Cerebellar cortex (tissue), 1 donor: Measurements from ENCODE around the gene CLSTN1.
"Not testable (repeated sequence)": the region's sequence is repeated elsewhere in the genome, so short reads cannot be mapped to it uniquely, and the experiment has no call there.

Source experiments
- DNase-seq: peaks from one replicate; pipeline ENCODE4 v3.0.0-alpha.2; 2015; ENCODE audit warnings: low spot score

Gene CLSTN1

GRCh38 chr1:9825093-9826074 lies 1.6 kb upstream of the CLSTN1 start:
- peak; percentile 76 for DNase-seq

- no peak for DNase-seq
Observed at GRCh38 chr1:9824702-9825089, 931 bp upstream of the CLSTN1 start.

DNA sequence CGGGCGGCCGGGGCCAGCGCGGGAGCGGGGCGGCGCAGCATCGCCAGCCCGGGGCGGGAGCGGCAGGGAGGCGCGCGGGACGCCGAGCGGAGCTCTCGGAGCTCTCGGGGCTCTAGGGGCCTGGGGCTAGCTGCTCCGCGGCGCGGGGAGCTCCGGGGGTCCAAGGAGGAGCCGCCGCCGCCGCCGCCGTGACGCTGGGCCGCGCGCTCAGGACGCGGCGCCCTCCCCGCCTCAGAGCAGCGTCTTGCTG lies 147 bp downstream of the CLSTN1 start:
- no peak for DNase-seq

- DNase-seq, result peak; percentile 52
Observed at GRCh38 chr1:9822897-9823692, 670 bp downstream of the CLSTN1 start.

GRCh38 chr1:9822490-9822889 lies 1.3 kb downstream of the CLSTN1 start:
- DNase-seq, result peak; percentile 49

DNA sequence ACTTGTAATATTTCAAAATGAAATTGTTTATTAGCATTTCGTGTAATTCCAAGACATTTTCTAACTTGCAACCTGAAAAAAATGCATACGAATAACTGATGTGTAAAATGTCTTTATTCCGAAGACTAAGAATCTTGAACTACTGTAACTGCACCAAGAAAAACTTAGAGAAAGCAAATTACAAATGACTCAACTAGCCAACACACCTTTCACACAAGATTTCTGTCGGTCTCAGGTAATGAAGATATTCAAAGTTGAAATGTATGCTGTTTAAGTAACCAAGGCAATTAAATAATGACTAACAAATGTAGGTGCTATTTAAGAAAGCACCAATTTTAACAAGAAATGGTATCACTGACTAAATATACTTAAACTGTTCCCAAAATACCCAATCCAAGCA lies 2.1 kb downstream of the CLSTN1 start:
- no peak for DNase-seq

DNA sequence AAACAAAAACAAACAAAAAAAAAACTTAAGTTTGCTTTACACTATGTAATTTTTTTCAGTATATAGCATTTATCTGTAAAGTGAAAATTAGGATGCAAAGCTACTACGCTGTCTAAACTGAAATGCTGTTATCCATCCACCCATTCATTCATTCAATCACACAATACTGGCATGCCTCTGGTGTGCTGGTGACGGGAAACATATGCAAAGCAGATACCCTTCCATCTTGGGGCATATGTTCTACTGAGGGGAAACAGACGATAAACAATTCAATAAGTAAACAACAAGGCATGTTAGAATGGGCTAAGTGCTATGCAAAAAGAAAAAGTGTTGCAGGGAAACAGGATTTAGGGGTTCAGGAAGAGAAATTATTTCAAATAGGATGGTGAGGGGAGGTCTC lies 3.2 kb downstream of the CLSTN1 start:
- DNase-seq, result no peak

DNA sequence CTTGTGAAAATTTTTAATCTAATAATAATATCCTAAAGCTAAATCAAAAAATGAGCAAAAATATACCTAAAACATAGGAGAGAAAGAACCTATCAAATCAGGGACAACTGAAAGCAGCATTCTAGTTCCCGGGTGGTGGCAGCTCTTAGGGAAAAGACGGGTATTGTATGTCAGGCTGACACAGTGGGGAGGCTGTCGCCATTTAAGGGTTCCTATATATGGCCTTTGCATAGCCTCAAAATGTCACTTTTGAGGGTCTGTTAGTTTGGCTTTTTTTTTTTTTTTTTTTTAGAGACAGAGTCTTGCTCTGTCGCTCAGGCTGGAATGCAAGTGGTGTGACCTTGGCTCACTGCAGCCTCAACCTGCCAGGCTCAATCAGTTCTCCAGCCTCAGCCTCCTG lies 6.0 kb downstream of the CLSTN1 start:
- DNase-seq, result no peak

DNA sequence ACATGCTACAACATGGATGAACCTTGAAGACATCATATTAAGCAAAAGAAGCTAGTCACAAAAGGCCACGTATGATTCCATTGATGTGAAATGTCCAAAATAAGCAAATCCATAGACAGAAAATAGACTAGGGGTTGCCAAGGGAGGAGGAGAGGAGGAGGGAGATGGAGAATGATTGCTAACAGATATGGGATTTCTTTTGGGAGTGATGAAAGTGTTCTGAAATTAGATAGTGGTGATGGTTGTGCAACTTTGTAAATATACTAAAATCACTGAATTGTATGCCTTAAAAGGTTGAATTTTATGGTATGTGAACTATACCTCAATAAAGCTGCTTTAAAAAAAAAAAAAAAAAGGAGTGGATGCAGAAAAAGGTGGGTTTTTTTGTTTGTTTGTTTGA lies 7.6 kb downstream of the CLSTN1 start:
- no peak for DNase-seq

DNA sequence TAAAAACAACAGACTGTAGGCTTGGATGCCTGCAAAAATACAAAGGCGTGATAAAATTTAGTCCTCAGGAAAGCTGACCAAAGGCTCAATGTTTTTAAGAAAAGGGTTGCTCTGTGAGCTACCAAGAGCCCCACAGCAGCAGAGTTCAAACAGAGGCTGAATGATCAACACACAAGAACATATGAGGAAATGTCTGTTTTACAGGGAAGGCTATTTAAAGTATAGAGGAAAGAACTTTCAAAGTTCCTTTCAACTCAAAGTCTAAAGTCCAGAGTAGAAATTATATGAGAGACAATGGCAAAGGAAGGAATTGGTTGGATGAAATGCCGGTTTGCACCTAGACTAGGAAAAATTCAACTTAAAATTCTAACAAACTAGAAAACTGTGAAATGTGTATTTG lies 8.6 kb downstream of the CLSTN1 start:
- DNase-seq, result no peak

- DNase-seq, result no peak
Observed at GRCh38 chr1:9814619-9815018, 9.1 kb downstream of the CLSTN1 start.

DNA sequence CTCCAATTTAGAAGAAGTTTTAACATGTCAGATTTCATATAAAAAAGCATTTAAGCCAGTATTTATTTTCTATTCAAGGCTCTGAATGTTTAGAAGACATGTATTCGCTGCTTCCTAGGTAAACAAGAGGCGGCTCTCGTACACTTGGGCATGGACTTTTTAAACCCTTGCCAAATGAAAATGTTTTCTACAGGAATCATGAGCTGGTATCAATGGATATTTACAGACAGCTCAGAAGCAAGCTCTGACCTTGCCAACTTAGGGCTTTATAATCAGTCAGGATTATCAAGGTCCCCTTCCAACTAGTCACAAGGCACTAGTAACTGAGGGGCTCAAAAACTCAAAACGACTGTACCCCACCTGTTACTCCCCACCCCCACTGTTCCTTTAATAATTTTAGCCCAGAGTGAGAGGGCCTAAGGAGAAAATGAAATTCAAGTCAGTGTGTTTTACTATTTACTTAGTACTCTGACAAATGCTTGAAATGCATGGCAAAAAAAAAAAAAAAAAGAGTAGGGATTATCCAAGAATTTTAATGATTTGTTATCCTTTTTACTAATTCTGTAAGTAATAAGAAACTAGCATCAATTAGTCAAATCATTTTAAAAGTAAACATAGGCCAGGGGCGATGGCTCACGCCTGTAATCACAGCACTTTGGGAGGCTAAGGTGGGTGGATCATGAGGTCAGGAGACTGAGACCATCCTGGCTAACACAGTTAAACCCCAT lies 12.4 kb downstream of the CLSTN1 start:
- no peak for DNase-seq

GRCh38 chr1:9809100-9809510 lies 14.7 kb downstream of the CLSTN1 start:
- no peak for DNase-seq

DNA sequence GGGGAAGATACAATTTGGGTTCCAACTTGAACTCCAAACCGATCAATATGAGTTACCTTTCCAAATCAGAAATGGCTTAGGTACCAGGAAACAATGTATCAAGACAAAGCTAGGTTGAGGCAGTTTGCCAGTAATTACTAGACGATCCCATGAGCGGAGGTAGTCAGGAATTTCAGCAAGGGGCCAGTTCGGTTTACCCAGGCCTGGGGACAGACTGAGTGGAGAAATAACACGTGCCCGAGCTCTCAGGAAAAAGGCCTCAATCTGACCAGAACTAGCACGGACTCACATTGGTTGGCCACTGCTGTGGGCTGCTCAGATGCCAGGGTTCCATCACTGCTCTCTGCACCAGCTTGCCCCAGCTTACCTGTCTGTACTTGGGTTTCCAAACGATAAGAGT lies 15.3 kb downstream of the CLSTN1 start:
- DNase-seq, result no peak

GRCh38 chr1:9807541-9807940 lies 16.2 kb downstream of the CLSTN1 start:
- DNase-seq, result no peak

DNA sequence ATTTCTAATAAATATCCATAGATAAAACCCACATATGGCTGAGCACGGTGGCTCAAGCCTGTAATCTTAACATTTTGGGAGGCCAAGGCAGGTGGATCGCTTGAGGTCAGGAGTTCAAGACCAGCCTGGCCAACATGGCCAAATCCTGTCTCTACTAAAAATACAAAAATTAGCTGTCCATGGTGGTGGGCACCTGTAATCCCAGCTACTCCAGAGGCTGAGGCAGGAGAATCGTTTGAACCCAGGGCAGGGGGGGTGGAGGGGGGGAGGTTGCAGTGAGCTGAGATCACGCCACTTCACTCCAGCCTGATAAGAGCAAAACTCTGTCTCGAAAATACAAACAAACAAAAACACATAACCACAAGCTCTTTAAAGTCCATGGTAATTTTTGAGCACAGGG lies 17.8 kb downstream of the CLSTN1 start:
- not testable (repeated sequence) for DNase-seq

- no peak for DNase-seq
Observed at GRCh38 chr1:9805006-9805508, 18.7 kb downstream of the CLSTN1 start.

DNA sequence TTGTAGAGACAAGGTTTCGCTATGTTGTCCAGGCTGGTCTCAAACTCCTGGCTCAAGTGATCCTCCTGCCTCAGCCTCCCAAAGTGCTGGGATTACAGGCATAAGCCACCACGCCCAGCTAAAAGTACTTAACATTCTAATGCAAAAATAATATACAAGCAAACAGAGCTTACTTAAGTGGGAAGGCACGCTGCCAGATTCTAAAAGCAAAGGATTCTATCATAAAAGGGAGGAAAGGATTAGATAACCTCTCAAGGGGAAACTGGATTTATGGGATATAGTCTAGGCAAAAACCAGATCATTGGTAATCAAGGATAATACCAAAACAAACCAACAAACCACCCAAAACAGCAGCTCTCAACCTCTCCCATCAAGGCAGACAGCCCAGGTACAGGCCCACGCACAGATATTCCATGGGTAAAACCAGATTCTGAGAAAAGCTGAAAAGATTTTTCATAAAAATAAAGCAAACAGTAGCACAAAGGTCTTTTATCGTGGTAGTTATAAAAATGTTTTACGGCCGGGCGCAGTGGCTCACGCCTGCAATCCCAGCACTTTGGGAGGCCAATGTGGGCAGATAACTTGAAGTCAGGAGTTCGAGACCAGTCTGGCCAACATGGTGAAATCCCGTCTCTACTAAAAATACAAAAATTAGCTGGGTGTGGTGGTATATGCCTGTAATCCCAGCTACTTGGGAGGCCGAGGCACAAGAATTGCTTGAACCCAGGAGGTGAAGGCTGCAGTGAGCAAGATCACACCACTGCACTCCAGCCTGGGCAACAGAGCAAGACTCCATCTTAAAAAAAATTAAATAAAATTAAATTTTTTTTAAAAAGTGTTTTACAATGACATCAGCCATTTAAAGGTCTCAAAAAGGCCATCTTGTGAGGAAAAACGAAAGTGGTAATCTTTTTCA lies 20.5 kb downstream of the CLSTN1 start:
- DNase-seq, result not testable (repeated sequence)

- DNase-seq, result no peak
Observed at GRCh38 chr1:9801909-9802308, 21.9 kb downstream of the CLSTN1 start.

DNA sequence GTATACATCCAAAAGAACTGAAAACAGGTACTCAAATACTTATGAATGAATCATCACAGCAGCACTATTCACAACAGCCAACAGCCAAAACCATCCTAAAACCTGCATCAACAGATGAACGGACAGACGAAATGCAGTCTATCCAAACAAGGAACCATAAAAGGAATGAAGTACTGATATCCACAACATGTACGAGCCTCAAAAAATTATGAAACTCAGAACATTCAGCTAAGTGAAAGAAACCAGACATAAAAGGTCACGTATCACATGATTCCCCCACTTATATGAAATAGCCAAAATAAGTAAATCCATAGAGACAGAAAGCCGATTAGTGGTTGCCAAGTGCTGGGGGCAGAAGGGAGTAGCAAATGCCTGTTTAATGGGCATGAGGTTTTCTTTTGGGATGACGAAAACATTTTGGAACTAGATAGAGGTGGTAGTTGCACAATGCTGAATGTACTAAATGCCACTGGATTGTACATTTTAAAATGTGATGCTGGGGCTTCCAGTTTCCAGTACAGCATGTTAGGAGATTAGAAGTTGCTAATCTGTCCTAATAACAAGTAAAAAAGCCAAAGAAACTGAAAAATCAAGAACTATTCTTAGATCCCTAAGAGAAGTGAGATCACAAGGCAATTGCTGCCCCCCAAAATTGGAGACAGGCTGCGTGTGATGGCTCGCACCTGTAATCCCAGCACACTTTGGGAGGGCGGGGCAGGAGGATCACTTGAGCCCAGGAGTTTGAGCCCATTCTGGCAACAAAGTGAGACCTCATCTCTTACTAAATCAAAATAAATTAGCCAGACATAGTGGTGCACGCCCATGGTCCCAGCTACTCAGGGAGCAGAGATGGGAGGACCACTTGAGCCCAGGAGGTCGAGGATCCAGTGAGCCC lies 25.3 kb downstream of the CLSTN1 start:
- DNase-seq, result no peak
